HUES64 (cell line): ENCODE results near the gene FBXO48.
"Not testable (repeated sequence)": the region's sequence is repeated elsewhere in the genome, so short reads cannot be mapped to it uniquely, and the experiment has no call there.

Source experiments
- H3K27ac ChIP-seq: 2 replicates; pipeline ENCODE4 v1.7.0; 2013; ENCODE audit warnings: low read depth, low read length, inconsistent platforms
- H3K27me3 ChIP-seq: 2 replicates; pipeline ENCODE4 v1.6.1; 2013; ENCODE audit warnings: mild to moderate bottlenecking, low read length; ENCODE audit not compliant: insufficient read depth
- H3K36me3 ChIP-seq: 2 replicates; pipeline ENCODE4 v1.6.1; 2013; ENCODE audit warnings: mild to moderate bottlenecking, low read length; ENCODE audit not compliant: insufficient read depth
- H3K4me1 ChIP-seq: 2 replicates; pipeline ENCODE4 v1.6.1; 2013; ENCODE audit warnings: mild to moderate bottlenecking, low read length, moderate library complexity; ENCODE audit not compliant: insufficient read depth
- H3K4me3 ChIP-seq: 2 replicates; pipeline ENCODE4 v1.5.1; 2013; ENCODE audit warnings: mild to moderate bottlenecking, low read length, moderate library complexity
- H3K9ac ChIP-seq: 2 replicates; pipeline ENCODE4 v1.6.1; 2013; ENCODE audit warnings: mild to moderate bottlenecking, low read depth, low read length
- H3K9me3 ChIP-seq: 2 replicates; pipeline ENCODE4 v1.6.1; 2013; ENCODE audit warnings: low read depth, low read length; ENCODE audit not compliant: insufficient read depth
- WGBS: fragments of 150-250, 120-280 bp; methylation state at CpG from one replicate; pipeline ENCODE4 v1.1.7; 2013; ENCODE audit warnings: missing lambda C conversion rate; 5-methylcytosine and 5-hydroxymethylcytosine counted together

FBXO48 gene

GRCh38 chr2:68452158-68452900 lies 14.8 kb downstream of the FBXO48 start:
- no peak overlapping the region for H3K9ac ChIP-seq
- no peaks in the 10 kb centered on the region for H3K27me3 ChIP-seq
- no peaks in the 10 kb centered on the region for H3K9me3 ChIP-seq
- no peak overlapping the region for H3K27ac ChIP-seq
- 96% methylated on average over 2 of the region's 5 CpGs for WGBS
- no peak overlapping the region for H3K4me3 ChIP-seq
- no peaks in the 10 kb centered on the region for H3K4me1 ChIP-seq
- H3K36me3 ChIP-seq, result no peaks in the 10 kb centered on the region

GRCh38 chr2:68448671-68449653 lies 18.1 kb downstream of the FBXO48 start:
- no peak overlapping the region for H3K27ac ChIP-seq
- H3K4me1 ChIP-seq, result no peaks in the 10 kb centered on the region
- 90% methylated on average over 23 of the region's 24 CpGs for WGBS
- no peak overlapping the region for H3K9ac ChIP-seq
- no peaks in the 10 kb centered on the region for H3K36me3 ChIP-seq
- no peak overlapping the region for H3K4me3 ChIP-seq
- no peaks in the 10 kb centered on the region for H3K27me3 ChIP-seq
- no peaks in the 10 kb centered on the region for H3K9me3 ChIP-seq

DNA sequence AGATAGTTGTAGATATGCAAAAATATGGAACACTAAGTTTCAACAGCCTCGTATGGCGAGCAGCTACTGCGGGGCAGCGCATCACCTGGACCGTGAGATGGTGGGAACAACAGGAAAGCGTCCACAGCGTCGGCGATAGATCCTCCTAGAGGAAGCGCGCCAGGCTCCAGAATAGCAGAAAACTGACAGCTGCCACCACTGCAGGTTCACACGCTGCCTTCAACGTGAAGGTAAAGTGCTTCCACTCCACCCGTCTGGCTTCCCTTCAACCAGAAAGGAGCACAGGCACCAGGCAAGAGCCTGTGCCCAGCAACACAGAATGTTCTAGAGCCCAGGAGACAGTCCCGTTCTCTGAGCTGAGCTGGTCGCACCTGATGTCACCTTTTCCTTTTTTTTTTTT lies 20.0 kb downstream of the FBXO48 start:
- Histone ChIP-seq H3K27ac (no peak overlapping the region), H3K4me3 (no peak overlapping the region), H3K4me1 (no peaks in the 10 kb centered on the region), H3K9ac (no peak overlapping the region), H3K9me3 (no peaks in the 10 kb centered on the region), H3K27me3 (no peaks in the 10 kb centered on the region), H3K36me3 (no peaks in the 10 kb centered on the region)
- 88% methylated on average over 16 of the region's 16 CpGs for WGBS

DNA sequence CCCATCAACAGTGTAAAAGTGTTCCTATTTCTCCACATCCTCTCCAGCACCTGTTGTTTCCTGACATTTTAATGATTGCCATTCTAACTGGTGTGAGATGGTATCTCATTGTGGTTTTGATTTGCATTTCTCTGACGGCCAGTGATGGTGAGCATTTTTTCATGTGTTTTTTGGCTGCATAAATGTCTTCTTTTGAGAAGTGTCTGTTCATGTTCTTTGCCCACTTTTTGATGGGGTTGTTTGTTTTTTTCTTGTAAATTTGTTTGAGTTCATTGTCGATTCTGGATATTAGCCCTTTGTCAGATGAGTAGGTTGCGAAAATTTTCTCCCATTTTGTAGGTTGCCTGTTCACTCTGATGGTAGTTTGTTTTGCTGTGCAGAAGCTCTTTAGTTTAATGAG lies 20.7 kb downstream of the FBXO48 start:
- H3K4me3 ChIP-seq, H3K9ac ChIP-seq, H3K36me3 ChIP-seq, H3K9me3 ChIP-seq, H3K27me3 ChIP-seq, H3K4me1 ChIP-seq, H3K27ac ChIP-seq: not testable (repeated sequence)
- WGBS, result no CpG with 5 or more reads among the region's 3 CpGs

DNA sequence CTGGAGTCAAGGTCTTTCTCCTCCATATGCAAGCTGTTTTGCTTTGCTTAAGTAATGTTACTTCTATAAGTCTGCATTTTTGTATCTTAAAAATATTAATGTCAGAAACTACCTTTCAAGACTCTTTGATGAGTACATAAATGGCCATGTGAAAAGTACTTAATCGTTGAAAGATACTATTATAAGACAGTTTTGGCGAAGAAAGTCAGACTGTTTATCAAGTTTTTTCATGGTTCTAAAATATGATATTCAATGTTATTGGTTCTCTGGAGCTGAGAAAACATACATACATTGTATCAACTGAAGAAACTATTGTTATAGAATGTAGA lies 25.1 kb downstream of the FBXO48 start:
- H3K4me3 ChIP-seq, result no peak overlapping the region
- H3K9me3 ChIP-seq, result no peaks in the 10 kb centered on the region
- H3K36me3 ChIP-seq, result no peaks in the 10 kb centered on the region
- no peak overlapping the region for H3K9ac ChIP-seq
- H3K27ac ChIP-seq, result no peak overlapping the region
- WGBS, result 86% methylated on average over 2 of the region's 2 CpGs
- H3K27me3 ChIP-seq, result no peaks in the 10 kb centered on the region
- H3K4me1 ChIP-seq, result no peaks in the 10 kb centered on the region

- no peak overlapping the region for H3K4me3 ChIP-seq
- H3K27me3 ChIP-seq, result no peaks in the 10 kb centered on the region
- 46% methylated on average over 6 of the region's 6 CpGs for WGBS
- H3K4me1 ChIP-seq, result no peaks in the 10 kb centered on the region
- no peaks in the 10 kb centered on the region for H3K9me3 ChIP-seq
- no peaks in the 10 kb centered on the region for H3K36me3 ChIP-seq
- no peak overlapping the region for H3K9ac ChIP-seq
- no peak overlapping the region for H3K27ac ChIP-seq
Observed at GRCh38 chr2:68441179-68441993, 25.7 kb downstream of the FBXO48 start.

- Histone ChIP-seq H3K4me3 (no peak overlapping the region), H3K4me1 (no peaks in the 10 kb centered on the region), H3K9ac (no peak overlapping the region), H3K27ac (no peak overlapping the region), H3K36me3 (no peaks in the 10 kb centered on the region), H3K9me3 (no peaks in the 10 kb centered on the region), H3K27me3 (no peaks in the 10 kb centered on the region)
- WGBS, result 90% methylated on average over 7 of the region's 7 CpGs
Observed at GRCh38 chr2:68438455-68439303, 28.4 kb downstream of the FBXO48 start.

GRCh38 chr2:68436270-68436669 lies 30.8 kb downstream of the FBXO48 start:
- H3K9ac ChIP-seq, result no peak overlapping the region
- no peaks in the 10 kb centered on the region for H3K36me3 ChIP-seq
- H3K4me3 ChIP-seq, result no peak overlapping the region
- 0 out of 2 replicates have a peak, but pooled peaks cover 2% of the 10 kb centered on the region for H3K9me3 ChIP-seq
- no peaks in the 10 kb centered on the region for H3K4me1 ChIP-seq
- no peak overlapping the region for H3K27ac ChIP-seq
- no peaks in the 10 kb centered on the region for H3K27me3 ChIP-seq
- 85% methylated on average over 4 of the region's 4 CpGs for WGBS

DNA sequence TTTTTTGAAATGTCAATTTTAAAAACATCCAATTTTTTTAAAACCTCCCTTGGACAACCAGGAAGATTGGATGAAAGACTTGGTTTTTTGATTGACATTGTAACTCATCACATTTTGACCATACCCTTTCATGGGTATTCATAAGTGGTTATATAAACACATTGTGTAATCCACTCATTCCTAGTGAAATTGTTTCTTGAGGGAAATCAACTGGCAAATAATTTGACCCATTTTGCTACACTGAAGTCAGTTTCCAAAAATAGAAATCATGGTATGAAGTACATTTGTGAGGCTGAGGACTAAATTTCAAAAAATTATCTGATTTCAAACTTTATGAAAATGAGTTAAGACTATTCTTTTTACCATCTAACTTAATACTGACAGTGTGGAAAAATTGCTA lies 31.5 kb downstream of the FBXO48 start:
- Histone ChIP-seq H3K4me3 (no peak overlapping the region), H3K9me3 (0 out of 2 replicates have a peak, but pooled peaks cover 2% of the 10 kb centered on the region), H3K27ac (no peak overlapping the region), H3K27me3 (no peaks in the 10 kb centered on the region), H3K4me1 (no peaks in the 10 kb centered on the region), H3K36me3 (no peaks in the 10 kb centered on the region), H3K9ac (no peak overlapping the region)

DNA sequence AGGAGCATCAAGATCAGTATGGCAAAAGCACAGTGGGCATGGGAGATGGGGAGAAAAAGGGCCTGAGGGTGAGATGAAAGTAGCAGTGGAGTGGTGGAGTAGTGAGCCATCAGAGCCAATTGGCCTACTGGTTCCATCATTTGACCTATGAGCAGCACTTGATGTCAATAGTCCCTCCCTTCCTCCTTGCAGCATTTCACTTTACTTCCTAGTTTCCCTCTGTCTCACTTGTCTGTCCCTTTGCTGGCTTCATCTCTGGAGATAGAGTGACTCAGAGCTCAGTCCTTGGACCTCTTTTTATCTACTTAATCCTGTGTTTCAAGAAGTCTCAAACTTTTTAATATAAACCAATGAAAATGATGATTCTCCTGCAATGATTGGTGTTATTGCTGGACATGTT lies 32.1 kb downstream of the FBXO48 start:
- H3K36me3 ChIP-seq, result no peaks in the 10 kb centered on the region
- no peak overlapping the region for H3K27ac ChIP-seq
- H3K9me3 ChIP-seq, result 0 out of 2 replicates have a peak, but pooled peaks cover 2% of the 10 kb centered on the region
- H3K9ac ChIP-seq, result no peak overlapping the region
- no peak overlapping the region for H3K4me3 ChIP-seq
- no peaks in the 10 kb centered on the region for H3K4me1 ChIP-seq
- H3K27me3 ChIP-seq, result no peaks in the 10 kb centered on the region
